Activated CD4-positive, alpha-beta T cell treated with anti-CD3 and anti-CD28 coated beads, Interleukin-2, amount 50 U/mL, for 48 hours (primary cell): ENCODE results near the gene SRRM1.
"Not testable (repeated sequence)": the region's sequence is repeated elsewhere in the genome, so short reads cannot be mapped to it uniquely, and the experiment has no call there.

Experiments used
- DNase-seq, 2 experiments: peaks; one replicate each; pipeline ENCODE4 v3.0.0-alpha.2; 2020

The SRRM1 gene

GRCh38 chr1:24720152-24720551 lies 77.0 kb downstream of the SRRM1 start:
- DNase-seq: no peak

GRCh38 chr1:24721533-24721932 lies 78.4 kb downstream of the SRRM1 start:
- no peak for DNase-seq

GRCh38 chr1:24722073-24723035 lies 79.3 kb downstream of the SRRM1 start:
- not testable (repeated sequence) for DNase-seq
